ENCODE results near the gene PAIP2. TPM values are rescaled to one million over a fixed set of nuclear protein-coding genes. Genes with fewer than 3 reads are reported as not detected.
A peak's percentile ranks its signal among the peaks of the same experiment; 100 is the strongest.

The PAIP2 gene
- total RNA-seq, 1 experiment from 2014 or later = 67.8 TPM

DNA sequence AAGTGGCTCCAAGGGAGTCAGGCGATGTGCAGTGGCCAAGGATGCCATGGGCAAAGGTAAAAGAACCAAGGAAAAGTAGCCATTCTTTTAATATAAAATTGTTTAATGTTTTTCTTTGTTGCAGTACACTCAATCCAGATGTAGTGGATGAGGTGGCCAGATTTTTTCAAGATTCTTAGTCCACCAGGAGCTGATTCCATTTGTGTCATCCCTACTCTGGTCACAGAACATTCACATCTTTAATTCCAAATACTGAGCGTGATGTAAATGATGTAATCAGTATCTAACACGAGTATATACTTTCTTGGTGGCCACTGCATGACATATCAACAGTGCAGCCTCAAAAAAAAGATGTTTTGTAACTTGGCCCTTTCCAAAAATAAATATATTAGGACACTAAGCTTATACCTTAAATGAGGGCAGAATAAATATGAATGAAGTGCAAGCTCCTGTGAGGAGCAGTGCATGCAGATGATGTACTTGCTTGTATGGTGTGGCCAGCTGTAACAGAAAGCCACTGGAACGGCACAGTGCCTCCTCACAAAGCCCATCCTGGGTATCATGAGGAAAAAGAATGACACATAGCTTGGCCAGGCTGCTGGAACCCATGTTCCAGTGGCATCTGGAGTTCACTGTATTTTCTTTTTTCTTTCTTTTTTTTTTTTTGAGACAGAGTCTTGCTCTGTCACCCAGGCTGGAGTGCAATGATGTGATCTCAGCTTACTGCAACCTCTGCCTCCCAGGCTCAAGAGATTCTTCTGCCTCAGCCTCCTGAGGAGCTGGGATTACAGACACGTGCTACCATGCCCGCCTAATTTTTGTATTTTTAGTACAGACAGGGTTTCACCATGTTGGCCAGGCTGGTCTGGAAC, 68.7 kb downstream of the PAIP2 start:
- DNase-seq (ENCODE audit: low read depth) = no peak

DNA sequence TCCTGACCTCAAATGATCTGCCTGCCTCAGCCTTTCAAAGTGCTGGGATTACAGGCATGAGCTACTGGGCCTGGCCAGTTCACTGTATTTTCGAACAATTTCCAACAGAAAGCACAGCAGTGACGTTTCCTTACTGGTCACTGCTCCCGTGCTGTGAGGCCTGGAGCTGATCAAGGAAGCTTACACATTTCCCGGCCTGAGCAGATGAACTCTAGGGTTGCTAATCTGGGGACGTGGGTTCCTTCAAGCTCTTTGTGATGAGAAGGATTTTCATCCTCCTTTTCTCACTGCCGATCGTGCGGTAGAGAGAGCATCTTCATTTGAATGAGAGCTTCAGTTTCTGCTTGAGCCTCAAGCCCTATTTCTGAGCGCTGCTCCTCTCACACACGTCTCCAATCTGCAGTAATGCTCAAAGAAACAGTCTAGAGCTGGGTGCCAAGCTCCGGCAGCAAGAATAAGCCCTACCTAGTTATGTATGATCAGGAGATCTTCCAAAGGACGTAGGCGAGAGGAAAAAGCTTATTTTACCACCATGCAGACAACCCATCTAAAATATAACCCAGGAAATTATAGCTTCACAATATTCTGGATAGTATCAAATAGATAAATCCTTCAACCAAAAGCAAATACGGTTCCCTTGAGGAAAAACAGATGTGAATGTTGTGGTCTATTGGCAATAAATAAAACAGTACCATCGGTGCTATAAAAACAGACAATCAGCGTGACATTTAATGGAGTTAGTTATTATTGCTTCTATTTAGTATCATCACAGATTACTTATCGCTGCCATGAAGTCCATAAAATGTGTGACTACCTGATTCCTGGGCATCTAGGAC, 69.6 kb downstream of the PAIP2 start:
- DNase-seq (ENCODE audit: low read depth) = no peak

GRCh38 chr5:139413153-139413552, 71.5 kb downstream of the PAIP2 start:
- DNase-seq (ENCODE audit: low read depth) = no peak

DNA sequence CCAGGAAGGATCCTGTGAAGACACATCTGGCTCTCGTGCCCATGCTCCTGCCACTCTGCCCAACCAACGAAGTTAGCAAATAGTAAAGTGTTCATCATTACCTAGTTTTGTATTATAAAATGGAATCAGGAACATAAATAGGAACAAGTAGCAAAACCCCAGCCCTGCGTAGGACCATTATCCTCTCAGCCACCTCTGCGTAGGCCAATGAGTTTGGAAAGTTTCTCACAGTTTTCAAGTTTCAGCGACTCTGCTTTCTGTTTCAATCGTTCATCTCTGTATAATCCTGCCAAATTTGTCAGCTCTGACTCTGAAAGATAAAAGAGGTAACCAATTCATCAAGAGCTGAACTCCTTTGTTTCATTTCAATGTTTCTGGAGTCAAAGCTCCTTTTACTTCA, 72.3 kb downstream of the PAIP2 start:
- no peak for DNase-seq (ENCODE audit: low read depth)

DNA sequence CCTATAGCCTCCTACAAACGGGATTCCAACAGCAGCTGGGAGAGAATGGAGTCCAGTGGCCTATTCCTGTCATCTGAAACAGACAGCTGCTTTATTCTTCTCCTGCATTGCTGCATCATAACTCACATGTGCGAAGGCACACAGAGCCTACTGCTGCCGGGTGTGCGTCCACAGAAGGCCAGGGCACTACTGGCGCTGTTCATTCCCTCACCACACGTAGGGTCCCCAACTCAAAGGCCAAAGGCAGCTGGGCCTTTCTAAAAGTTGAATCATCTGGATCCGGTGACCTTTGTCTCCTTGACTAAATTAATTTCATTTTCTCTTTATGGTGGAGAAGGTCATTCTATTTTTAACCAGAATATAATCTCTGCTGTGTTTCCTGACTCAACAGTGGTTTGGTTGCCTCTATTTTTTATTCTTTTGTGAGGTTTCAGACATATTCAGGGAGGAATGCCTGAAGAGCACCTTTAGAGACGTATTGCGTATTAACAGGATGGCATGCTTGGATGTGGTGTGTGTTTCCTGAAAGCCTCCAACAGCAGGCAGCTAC, 73.0 kb downstream of the PAIP2 start:
- DNase-seq (ENCODE audit: low read depth) = no peak

GRCh38 chr5:139415221-139415861, 73.7 kb downstream of the PAIP2 start:
- DNase-seq (ENCODE audit: low read depth) = no peak

DNA sequence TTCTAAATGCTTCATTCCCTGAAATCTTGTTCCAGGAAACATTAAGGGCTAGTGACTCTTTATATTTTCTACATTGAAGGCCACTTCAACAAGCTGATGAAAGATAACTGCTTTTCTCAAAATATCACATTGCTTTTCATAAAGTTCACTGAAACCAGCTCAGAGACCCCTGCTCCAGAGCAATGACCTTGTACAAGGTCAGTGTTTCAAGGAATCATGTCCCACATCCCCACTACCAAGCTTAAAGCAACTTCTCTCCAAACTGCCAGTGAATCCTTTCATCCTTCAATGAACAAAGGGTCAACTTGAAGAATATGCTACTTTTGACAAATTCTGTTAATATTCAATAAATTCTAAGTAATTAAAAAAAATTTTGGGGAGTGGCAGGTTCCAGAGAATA, 74.2 kb downstream of the PAIP2 start:
- DNase-seq (ENCODE audit: low read depth) = no peak

- DNase-seq (ENCODE audit: low read depth) = peak; percentile 47
These were observed 75.0 kb downstream of the PAIP2 start for GRCh38 chr5:139416651-139417050.

DNA sequence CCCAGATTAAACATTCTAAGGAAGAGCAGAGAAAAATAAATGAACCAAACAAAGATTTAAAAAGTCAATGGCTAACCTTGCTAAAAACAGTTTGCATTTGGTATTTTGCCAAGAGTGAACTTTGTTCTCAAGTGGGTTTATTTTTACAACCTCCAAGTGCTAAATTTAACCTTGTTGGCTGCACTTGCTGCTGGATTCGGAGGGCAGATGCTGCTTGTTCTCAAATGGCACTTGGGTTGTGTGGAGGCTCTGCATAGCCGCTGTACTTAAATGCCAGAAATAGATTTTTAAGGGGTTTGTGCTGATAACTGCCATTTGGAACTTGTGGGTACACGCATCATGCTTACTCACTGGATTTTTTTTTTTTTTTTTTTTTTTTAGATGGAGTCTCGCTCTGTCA, 75.6 kb downstream of the PAIP2 start:
- DNase-seq (ENCODE audit: low read depth) = peak; percentile 40

DNA sequence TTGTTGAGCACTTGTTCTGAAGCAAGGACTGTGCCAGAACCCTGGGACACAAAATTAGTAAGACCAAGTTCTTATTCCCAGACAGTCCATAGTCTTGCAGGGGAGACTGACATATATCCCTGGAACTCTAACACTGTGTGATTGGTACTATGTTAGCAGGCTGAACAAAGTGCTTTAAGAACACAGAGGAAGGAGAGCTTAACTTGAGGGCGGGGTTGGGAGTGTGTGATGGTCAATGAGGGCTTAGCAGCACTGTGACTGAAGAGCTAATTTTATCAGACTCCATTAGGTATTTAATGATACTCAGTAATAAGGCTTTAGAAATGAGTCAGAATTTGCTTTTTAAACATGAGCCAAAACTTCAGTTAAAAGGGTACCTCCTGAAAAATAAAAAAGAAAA, 77.1 kb downstream of the PAIP2 start:
- DNase-seq (ENCODE audit: low read depth) = no peak

Other genes starting within 250 kb of the PAIP2 start
- 50.8 and 61.5 TPM in 2 replicates for gene SIL1, start 143.5 kb upstream of the PAIP2 start, total RNA-seq (2014; rRNA removed; shearing (Covaris generic))
- gene MATR3, start 48.1 kb upstream of the PAIP2 start, total RNA-seq (2014; rRNA removed; shearing (Covaris generic)) = 144 and 237 TPM in 2 replicates
- gene SLC23A1, start 41.4 kb downstream of the PAIP2 start, total RNA-seq (2014; rRNA removed; shearing (Covaris generic)) = not detected in 2 replicates
- not detected in 2 replicates for gene MZB1, start 48.1 kb downstream of the PAIP2 start, total RNA-seq (2014; rRNA removed; shearing (Covaris generic))
- gene PROB1, start 53.2 kb downstream of the PAIP2 start, total RNA-seq (2014; rRNA removed; shearing (Covaris generic)) = 0.15 and 0.81 TPM in 2 replicates
- 6.3 and 12.5 TPM in 2 replicates for gene SPATA24, start 62.2 kb downstream of the PAIP2 start, total RNA-seq (2014; rRNA removed; shearing (Covaris generic))
- 12.1 and 16.0 TPM in 2 replicates for gene DNAJC18, start 97.7 kb downstream of the PAIP2 start, total RNA-seq (2014; rRNA removed; shearing (Covaris generic))
- gene ECSCR, start 120.9 kb downstream of the PAIP2 start, total RNA-seq (2014; rRNA removed; shearing (Covaris generic)) = 1.5 and 2.4 TPM in 2 replicates
- gene SMIM33, start 129.2 kb downstream of the PAIP2 start, total RNA-seq (2014; rRNA removed; shearing (Covaris generic)) = not detected in 2 replicates
- gene STING1, start 140.9 kb downstream of the PAIP2 start, total RNA-seq (2014; rRNA removed; shearing (Covaris generic)) = 29.3 and 35.2 TPM in 2 replicates
- gene UBE2D2, start 219.5 kb downstream of the PAIP2 start, total RNA-seq (2014; rRNA removed; shearing (Covaris generic)) = 127 and 165 TPM in 2 replicates

Data from M059J (cell line).